Measurements from ENCODE around the gene HES1. TPM values are rescaled to one million over a fixed set of nuclear protein-coding genes. Genes with fewer than 3 reads are reported as not detected.

HES1 gene
- total and polyA plus RNA-seq, 10 of the 15 experiments (the other 5 are each of a cell fraction or from before 2014, with no cell fraction given): 0.46 to 5.3 (median 2.3) TPM

DNA sequence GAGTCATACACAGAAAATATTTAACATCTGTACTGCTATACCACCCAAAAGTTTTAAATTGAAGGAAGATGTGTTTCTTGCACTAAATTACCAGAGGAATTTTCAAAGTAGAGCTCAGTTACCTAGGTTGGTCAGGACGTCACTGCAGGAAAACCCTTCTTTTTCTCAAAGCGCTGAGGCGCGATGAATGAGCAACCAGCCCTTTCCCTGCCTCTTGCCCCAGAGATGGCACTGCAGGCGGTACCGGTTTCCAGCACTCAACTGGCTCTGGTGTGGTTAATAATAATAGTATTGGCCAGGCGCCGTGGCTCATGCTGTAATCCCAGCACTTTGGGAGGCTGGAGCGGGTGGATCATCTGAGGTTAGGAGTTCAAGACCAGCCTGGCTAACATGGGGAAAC, 49.3 kb downstream of the HES1 start:
- POLR2A ChIA-PET: no interaction called here
- H3K4me3 ChIP-seq: no peak overlapping the region
- H3K27me3 ChIP-seq (replicated peaks in 1 of 2; ENCODE audit: control insufficient read depth in 2 of 2, insufficient read depth in 2 of 2, low read length in 1 of 2): no peaks in the 10 kb centered on the region; a peak in 1 of 4 replicates
- no peak for ATAC-seq
- no peak overlapping the region for H3K9ac ChIP-seq (ENCODE audit: control insufficient read depth, insufficient read depth, low read length)
- H2AFZ ChIP-seq (ENCODE audit: control insufficient read depth, low read depth, low read length): no peak overlapping the region
- no peak for FAIRE-seq
- H3K4me1 ChIP-seq (ENCODE audit: control insufficient read depth, insufficient read depth, low read length): no peaks in the 10 kb centered on the region
- no peak overlapping the region for H3K4me2 ChIP-seq (ENCODE audit: control insufficient read depth, insufficient read depth)
- CTCF ChIA-PET: no interaction called here
- BruUV-seq (replicated peaks): no TSS peak
- in situ Hi-C loops (cut with MboI): no loop called here
- DNase-seq (ENCODE audit: low read depth, low spot score): no peak
- WGBS (ENCODE audit: insufficient coverage, insufficient replicate concordance, low lambda C conversion rate, missing lambda C conversion rate): 77% methylated on average over 9 of the region's 9 CpGs
- SMC1A ChIA-PET (ENCODE audit: uncharacterized antibody, unreplicated experiment): interaction anchor here (0.7 kb wide), 1 partner anchor 362 kb away, joined by 3 read pairs; no protein-coding TSS in a partner anchor
- H3K9me3 ChIP-seq (replicated peaks; ENCODE audit: control insufficient read depth, insufficient read depth, low read length): no peaks in the 10 kb centered on the region
- intact Hi-C loops (cut with micrococcal nuclease; ENCODE audit: unreplicated experiment): no loop called here
- H3K27ac ChIP-seq (ENCODE audit: control insufficient read depth, insufficient read depth): no peak overlapping the region
- no peaks in the 10 kb centered on the region for H4K20me1 ChIP-seq (ENCODE audit: control insufficient read depth, insufficient read depth)
- RAD21 ChIA-PET (ENCODE audit: unreplicated experiment): interaction anchor here (1.1 kb wide), 1 partner anchor 10 kb away, joined by 3 read pairs; no protein-coding TSS in a partner anchor
- no peaks in the 10 kb centered on the region for H3K36me3 ChIP-seq (ENCODE audit: control insufficient read depth in 2 of 2, insufficient read depth in 2 of 2, low read length in 1 of 2)
- H3K79me2 ChIP-seq (ENCODE audit: control insufficient read depth, insufficient read depth, low read length): no peaks in the 10 kb centered on the region
- TF ChIP-seq GATAD2B (conservative IDR thresholded peaks at IDR 0.05; ENCODE audit: low read depth) (no peak), BACH1 (IDR thresholded peaks at IDR 0.05; ENCODE audit: borderline replicate concordance) (no peak), SUPT20H (IDR thresholded peaks at IDR 0.05; ENCODE audit: borderline replicate concordance, control insufficient read depth, low read depth, low read length) (no peak), CBFB (IDR thresholded peaks at IDR 0.05; ENCODE audit: low read depth) (no peak), HDGF (IDR thresholded peaks at IDR 0.05) (no peak), ZNF384 (IDR thresholded peaks at IDR 0.05; ENCODE audit: borderline replicate concordance, low read depth, low read length) (no peak), SP1 (IDR thresholded peaks at IDR 0.05; ENCODE audit: low read depth, low read length) (no peak), PAX8 (IDR thresholded peaks at IDR 0.05) (no peak)
- TF ChIP-seq, protein P1, sequence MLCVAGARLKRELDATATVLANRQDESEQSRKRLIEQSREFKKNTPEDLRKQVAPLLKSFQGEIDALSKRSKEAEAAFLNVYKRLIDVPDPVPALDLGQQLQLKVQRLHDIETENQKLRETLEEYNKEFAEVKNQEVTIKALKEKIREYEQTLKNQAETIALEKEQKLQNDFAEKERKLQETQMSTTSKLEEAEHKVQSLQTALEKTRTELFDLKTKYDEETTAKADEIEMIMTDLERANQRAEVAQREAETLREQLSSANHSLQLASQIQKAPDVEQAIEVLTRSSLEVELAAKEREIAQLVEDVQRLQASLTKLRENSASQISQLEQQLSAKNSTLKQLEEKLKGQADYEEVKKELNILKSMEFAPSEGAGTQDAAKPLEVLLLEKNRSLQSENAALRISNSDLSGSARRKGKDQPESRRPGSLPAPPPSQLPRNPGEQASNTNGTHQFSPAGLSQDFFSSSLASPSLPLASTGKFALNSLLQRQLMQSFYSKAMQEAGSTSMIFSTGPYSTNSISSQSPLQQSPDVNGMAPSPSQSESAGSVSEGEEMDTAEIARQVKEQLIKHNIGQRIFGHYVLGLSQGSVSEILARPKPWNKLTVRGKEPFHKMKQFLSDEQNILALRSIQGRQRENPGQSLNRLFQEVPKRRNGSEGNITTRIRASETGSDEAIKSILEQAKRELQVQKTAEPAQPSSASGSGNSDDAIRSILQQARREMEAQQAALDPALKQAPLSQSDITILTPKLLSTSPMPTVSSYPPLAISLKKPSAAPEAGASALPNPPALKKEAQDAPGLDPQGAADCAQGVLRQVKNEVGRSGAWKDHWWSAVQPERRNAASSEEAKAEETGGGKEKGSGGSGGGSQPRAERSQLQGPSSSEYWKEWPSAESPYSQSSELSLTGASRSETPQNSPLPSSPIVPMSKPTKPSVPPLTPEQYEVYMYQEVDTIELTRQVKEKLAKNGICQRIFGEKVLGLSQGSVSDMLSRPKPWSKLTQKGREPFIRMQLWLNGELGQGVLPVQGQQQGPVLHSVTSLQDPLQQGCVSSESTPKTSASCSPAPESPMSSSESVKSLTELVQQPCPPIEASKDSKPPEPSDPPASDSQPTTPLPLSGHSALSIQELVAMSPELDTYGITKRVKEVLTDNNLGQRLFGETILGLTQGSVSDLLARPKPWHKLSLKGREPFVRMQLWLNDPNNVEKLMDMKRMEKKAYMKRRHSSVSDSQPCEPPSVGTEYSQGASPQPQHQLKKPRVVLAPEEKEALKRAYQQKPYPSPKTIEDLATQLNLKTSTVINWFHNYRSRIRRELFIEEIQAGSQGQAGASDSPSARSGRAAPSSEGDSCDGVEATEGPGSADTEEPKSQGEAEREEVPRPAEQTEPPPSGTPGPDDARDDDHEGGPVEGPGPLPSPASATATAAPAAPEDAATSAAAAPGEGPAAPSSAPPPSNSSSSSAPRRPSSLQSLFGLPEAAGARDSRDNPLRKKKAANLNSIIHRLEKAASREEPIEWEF (IDR thresholded peaks at IDR 0.05; ENCODE audit: insufficient replicate concordance, low read depth, low read length): no peak
- TF ChIP-seq, protein P2, sequence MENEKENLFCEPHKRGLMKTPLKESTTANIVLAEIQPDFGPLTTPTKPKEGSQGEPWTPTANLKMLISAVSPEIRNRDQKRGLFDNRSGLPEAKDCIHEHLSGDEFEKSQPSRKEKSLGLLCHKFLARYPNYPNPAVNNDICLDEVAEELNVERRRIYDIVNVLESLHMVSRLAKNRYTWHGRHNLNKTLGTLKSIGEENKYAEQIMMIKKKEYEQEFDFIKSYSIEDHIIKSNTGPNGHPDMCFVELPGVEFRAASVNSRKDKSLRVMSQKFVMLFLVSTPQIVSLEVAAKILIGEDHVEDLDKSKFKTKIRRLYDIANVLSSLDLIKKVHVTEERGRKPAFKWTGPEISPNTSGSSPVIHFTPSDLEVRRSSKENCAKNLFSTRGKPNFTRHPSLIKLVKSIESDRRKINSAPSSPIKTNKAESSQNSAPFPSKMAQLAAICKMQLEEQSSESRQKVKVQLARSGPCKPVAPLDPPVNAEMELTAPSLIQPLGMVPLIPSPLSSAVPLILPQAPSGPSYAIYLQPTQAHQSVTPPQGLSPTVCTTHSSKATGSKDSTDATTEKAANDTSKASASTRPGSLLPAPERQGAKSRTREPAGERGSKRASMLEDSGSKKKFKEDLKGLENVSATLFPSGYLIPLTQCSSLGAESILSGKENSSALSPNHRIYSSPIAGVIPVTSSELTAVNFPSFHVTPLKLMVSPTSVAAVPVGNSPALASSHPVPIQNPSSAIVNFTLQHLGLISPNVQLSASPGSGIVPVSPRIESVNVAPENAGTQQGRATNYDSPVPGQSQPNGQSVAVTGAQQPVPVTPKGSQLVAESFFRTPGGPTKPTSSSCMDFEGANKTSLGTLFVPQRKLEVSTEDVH (IDR thresholded peaks at IDR 0.05; ENCODE audit: low read depth, partially characterized antibody): no peak
- TF ChIP-seq, protein P3, sequence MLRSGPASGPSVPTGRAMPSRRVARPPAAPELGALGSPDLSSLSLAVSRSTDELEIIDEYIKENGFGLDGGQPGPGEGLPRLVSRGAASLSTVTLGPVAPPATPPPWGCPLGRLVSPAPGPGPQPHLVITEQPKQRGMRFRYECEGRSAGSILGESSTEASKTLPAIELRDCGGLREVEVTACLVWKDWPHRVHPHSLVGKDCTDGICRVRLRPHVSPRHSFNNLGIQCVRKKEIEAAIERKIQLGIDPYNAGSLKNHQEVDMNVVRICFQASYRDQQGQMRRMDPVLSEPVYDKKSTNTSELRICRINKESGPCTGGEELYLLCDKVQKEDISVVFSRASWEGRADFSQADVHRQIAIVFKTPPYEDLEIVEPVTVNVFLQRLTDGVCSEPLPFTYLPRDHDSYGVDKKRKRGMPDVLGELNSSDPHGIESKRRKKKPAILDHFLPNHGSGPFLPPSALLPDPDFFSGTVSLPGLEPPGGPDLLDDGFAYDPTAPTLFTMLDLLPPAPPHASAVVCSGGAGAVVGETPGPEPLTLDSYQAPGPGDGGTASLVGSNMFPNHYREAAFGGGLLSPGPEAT (IDR thresholded peaks at IDR 0.05; ENCODE audit: low read depth): no peak

Measured in GM12878 (cell line).